Choroid plexus epithelial cell (primary cell): ENCODE data around the gene RAB11FIP3.

Experiments
- DNase-seq: peaks from one replicate; pipeline ENCODE4 v3.0.0-alpha.2; 2010; ENCODE audit warnings: low read depth
- H3K4me3 ChIP-seq: 2 replicates; pipeline ENCODE4 v1.5.1; 2011; ENCODE audit warnings: low read depth, mild to moderate bottlenecking, control low read depth, low read length, moderate library complexity
- TF ChIP-seq, protein P1 (sequence below): conservative IDR thresholded peaks from 2 replicates; pipeline ENCODE4 v1.5.1; 2011; ENCODE audit warnings: low read depth, mild to moderate bottlenecking, control low read depth, inconsistent platforms, low read length, moderate library complexity

The RAB11FIP3 gene

DNA sequence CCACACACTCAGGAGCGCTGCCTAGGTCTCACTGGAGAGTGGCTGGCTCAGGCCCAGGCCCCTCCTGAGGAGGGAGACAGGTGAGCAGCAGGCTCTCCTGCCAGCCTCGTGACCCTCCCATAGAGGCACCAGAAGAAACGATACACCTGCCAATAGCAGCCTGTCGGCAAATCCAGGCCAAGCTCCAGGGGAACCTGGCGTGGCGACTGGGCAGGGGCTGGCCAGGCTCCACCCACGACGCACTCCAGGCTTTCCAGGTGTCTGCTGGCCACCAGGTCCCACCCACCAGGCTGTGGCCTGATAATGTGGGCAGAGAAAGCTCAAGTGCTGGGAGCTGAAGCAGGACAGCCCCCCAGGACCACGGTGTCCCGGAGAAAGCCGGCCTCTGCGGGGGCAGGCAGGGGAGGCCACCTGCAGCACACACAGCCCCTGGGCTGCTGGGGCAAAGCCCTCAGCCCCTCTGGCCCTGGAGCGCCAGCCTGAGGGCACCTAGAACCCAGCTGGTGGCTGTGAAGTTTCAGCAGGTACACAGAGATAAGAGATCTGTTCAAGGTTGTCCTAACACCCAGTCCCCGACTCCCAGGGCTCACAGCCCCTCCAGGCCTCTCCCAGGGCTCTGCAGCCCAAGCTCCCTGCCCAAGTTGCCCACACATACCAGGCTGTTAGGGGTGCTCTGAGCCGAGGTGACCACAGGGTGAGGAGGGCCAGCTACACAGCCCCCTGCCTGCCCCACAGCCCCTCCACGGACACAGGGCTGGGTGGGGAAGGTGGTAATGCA, 46.1 kb upstream of the RAB11FIP3 start:
- TF ChIP-seq, protein P1, sequence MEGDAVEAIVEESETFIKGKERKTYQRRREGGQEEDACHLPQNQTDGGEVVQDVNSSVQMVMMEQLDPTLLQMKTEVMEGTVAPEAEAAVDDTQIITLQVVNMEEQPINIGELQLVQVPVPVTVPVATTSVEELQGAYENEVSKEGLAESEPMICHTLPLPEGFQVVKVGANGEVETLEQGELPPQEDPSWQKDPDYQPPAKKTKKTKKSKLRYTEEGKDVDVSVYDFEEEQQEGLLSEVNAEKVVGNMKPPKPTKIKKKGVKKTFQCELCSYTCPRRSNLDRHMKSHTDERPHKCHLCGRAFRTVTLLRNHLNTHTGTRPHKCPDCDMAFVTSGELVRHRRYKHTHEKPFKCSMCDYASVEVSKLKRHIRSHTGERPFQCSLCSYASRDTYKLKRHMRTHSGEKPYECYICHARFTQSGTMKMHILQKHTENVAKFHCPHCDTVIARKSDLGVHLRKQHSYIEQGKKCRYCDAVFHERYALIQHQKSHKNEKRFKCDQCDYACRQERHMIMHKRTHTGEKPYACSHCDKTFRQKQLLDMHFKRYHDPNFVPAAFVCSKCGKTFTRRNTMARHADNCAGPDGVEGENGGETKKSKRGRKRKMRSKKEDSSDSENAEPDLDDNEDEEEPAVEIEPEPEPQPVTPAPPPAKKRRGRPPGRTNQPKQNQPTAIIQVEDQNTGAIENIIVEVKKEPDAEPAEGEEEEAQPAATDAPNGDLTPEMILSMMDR: no peak
- no peak overlapping the region for H3K4me3 ChIP-seq
- no peak for DNase-seq

DNA sequence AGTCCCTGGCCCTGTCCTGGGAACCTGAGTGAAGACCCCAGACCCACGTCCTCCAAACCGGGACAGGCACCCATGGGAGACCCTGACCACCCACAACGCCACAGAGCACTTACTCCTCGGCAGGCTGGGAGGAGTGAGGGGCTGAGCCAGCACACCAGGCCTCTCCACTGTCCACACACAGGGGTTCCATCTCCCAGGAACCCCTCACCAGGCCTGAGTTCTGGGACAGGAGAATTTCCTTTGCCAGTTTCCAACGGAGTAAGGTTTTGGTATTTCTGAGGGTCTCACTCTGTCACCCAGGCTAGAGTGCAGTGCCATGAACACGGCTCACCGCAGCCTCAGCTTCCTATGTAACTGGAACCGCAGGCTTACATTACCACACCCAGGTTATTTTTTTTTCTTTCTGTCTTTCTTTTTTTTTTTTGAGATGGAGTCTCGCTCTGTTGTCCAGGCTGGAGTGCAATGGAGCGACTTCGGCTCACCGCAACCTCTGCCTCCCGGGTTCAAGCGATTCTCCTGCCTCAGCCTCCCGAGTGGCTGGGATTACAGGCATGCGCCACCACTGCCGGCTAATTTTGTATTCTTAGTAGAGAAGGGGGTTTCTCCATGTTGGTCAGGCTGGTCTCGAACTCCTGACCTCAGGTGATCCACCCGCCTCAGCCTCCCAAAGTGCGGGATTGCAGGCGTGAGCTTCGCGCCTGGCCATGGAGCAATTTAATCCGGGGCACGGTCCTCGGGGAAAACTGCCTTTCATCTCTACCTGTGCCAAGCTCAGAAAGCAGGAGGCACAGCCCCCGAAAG, 45.3 kb upstream of the RAB11FIP3 start:
- no peak for DNase-seq
- TF ChIP-seq, protein P1: no peak
- H3K4me3 ChIP-seq: peak overlapping the region; percentile 78

DNA sequence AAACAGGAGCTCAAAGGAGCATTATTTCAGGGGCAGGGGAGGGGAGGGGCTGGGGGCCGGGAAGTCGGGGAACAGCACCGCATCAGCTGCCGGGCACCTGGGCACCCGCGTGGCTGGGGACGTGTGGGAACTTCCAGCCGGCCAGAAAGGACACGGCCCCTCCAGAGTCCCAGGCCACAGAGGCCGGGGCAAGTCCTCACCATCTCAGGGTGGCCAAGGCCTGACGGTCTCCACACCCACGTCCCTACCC, 44.8 kb upstream of the RAB11FIP3 start:
- DNase-seq: no peak
- TF ChIP-seq, protein P1: no peak
- peak overlapping the region; percentile 78 for H3K4me3 ChIP-seq

DNA sequence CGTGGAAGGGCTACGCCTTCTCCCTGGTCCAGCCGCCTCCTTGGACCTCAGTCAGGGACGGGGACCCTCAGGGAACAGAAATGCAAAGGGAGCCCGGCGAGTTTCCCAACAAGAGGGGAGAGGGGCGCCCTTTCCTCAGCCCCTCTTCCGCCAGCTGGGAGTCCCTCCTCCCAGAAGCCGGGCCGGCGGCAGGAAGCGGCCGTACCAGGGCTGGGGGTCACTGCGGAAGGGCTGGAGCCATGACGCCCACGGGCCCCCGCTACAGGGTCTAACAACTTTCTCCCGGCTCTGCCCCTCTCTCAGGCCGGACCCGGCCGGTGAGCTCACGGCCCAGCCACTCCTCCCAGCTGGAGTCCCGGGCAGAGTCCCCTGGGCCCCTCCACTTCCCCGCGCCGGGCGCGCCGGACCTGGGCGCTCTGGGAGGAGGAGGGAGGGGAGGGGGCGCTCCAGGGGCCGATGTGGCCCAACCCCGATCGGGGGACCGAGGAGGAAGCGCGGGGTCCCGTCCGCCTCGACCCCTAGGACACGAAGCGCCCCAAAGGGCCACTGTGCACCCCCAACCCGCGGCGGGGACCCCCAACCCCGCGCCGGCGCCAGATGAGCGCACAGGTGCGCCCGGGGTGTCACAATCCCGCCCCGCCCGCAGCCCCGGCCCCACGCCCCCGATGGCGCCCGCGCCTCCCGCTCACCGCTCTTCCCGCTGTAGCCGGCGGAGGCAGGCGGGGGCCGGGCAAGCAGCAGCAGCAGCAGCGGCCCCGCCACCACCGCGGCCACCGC, 44.2 kb upstream of the RAB11FIP3 start:
- peak overlapping the region; percentile 78 for H3K4me3 ChIP-seq
- DNase-seq: no peak
- TF ChIP-seq, protein P1: no peak

DNA sequence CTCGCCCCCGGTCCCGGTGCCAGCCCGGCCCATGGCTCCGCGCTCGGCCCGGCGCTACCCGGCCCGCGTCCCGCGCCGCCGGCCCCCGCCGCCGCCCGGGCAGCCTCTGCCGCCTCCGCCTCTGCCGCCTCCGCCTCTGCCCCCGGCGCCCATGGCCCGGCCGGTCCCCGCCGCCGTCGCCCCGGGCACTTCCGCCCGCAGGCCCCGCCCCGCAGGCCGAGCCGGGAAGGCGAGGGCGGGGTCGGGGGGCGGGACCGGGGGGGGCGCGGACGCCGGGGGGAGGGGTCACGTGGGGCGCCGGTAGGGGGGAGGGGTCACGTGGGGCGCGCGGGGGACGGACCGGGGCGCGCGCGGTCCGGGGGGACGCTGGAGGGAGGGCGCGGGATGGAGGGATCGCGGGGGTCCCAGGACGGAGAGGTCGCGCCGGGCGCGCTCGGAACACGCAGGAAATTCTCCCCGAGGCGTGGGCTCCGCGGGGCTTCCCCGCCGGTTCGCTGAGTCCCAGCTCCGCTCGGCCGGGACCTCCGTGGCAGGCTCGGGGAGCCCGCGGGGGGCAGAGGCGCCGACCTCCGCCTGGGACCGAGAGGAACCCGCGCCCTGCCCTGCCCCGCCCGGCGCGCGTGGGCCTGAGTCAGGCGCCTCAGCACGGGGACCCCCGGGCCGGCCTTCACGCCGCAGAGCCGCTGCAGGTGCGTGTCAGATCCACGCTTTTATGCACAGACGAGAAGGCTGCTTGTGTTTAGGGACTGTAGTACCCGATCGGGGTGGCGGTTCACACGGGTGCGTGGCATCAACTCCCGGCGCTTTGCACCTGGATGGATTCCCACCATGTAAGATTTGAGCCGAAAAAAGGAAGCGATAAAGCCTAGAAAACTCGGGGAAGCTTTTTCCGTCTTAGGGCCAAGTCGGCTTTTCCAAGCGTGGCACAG, 43.4 kb upstream of the RAB11FIP3 start, which contains the start of gene PGAP6:
Gene PGAP6, minus strand, starts transcription at position 190 of the 929 bp plus-strand sequence. Its CDS starts 157 bp downstream, at position 33.
- peak within 1 kb of the TSS; percentile 78 for H3K4me3 ChIP-seq
- no peak for DNase-seq
- TF ChIP-seq, protein P1: no peak

DNA sequence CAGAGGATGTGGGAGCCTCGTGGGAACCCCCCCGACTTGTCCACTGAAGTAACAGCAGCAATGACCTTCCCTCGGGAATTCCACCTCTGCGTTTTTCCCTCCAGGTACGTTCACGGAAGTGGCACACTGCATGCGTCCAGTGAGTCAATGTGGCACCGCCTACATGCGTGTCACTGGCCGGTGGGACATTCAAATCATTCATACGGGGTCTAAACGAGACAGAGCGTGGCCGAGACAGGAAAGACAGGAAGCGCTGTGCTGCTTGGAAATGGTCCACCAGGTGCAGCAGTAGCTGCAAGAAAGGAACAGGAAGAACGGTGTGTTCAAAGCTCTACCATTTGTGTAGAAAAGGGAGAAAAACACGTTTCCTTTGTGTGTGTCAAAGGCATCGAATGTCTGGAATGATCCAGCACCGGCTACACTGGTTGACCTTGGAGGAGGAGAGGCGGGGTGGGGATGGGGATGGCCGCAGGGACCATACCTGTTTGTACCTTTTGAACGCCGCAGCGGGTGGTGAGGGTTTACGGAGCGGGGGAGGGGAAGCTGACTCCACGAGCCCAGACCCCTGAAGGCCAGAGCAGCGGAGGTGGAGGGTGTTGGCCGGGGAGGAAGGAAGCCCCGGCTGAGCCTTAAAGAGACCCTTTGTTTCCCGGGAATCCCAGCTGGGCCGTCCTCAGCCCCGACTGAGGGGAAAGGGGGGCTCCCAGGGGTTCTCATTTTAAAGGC, 42.0 kb upstream of the RAB11FIP3 start:
- TF ChIP-seq, protein P1: no peak
- H3K4me3 ChIP-seq: no peak overlapping the region
- no peak for DNase-seq
